ENCODE data around the gene ABCD1. TPM values are rescaled to one million over a fixed set of nuclear protein-coding genes. Genes with fewer than 3 reads are reported as not detected.

ABCD1 gene
- total RNA-seq, 1 donor from 2014 or later = 10.1 TPM

- intact Hi-C loops (cut with DNase I) = no loop called here
- DNase-seq (ENCODE audit: low spot score) (no peak), ATAC-seq (no peak)
Observed at GRCh38 chrX:153776611-153777045, 52.0 kb downstream of the ABCD1 start.

- DNase-seq (ENCODE audit: low spot score) = no peak
- ATAC-seq = no peak
- intact Hi-C loops (cut with DNase I) = no loop called here
Observed at GRCh38 chrX:153777261-153778090, 52.8 kb downstream of the ABCD1 start.

- ATAC-seq (no peak), DNase-seq (ENCODE audit: low spot score) (no peak)
- intact Hi-C loops (cut with DNase I) = no loop called here
Observed at GRCh38 chrX:153778181-153778580, 53.5 kb downstream of the ABCD1 start.

- intact Hi-C loops (cut with DNase I) = no loop called here
Observed at GRCh38 chrX:153778684-153779101, 54.0 kb downstream of the ABCD1 start.

GRCh38 chrX:153779891-153780677, 55.4 kb downstream of the ABCD1 start:
- ATAC-seq = no peak
- intact Hi-C loops (cut with DNase I) = loop anchor here (5.0 kb wide), 1 partner anchor 182 kb away; no protein-coding TSS in a partner anchor
- DNase-seq (ENCODE audit: low spot score) = no peak

More at GRCh38 chrX:153778684-153779101, 54.0 kb downstream of the ABCD1 start:
- ATAC-seq (no peak), DNase-seq (ENCODE audit: low spot score) (no peak)

GRCh38 chrX:153780678-153781427, 56.2 kb downstream of the ABCD1 start, which contains the start of gene SRPK3:
Gene SRPK3, plus strand, starts transcription at chrX:153781041. Its CDS starts 46 bp downstream, at chrX:153781087.
- no peak for ATAC-seq
- intact Hi-C loops (cut with DNase I) = loop anchor here (5.0 kb wide), 1 partner anchor 181 kb away; no protein-coding TSS in a partner anchor
- DNase-seq (ENCODE audit: low spot score) = no peak

- intact Hi-C loops (cut with DNase I) = loop anchor here (5.0 kb wide), 1 partner anchor 181 kb away; no protein-coding TSS in a partner anchor
- peak; percentile 14 for ATAC-seq
- no peak for DNase-seq (ENCODE audit: low spot score)
Observed at GRCh38 chrX:153781428-153782047, 56.9 kb downstream of the ABCD1 start.

- ATAC-seq (no peak), DNase-seq (ENCODE audit: low spot score) (no peak)
- intact Hi-C loops (cut with DNase I) = loop anchor here (5.0 kb wide), 1 partner anchor 180 kb away; no protein-coding TSS in a partner anchor
Observed at GRCh38 chrX:153782313-153782712, 57.7 kb downstream of the ABCD1 start.

- DNase-seq (ENCODE audit: low spot score) (no peak), ATAC-seq (no peak)
- intact Hi-C loops (cut with DNase I) = loop anchor here (5.0 kb wide), 1 partner anchor 179 kb away; no protein-coding TSS in a partner anchor
Observed at GRCh38 chrX:153782871-153783270, 58.2 kb downstream of the ABCD1 start.

- intact Hi-C loops (cut with DNase I) = loop anchor here (5.0 kb wide), 1 partner anchor 179 kb away; no protein-coding TSS in a partner anchor
- DNase-seq (ENCODE audit: low spot score) (no peak), ATAC-seq (no peak)
Observed at GRCh38 chrX:153783378-153784013, 58.8 kb downstream of the ABCD1 start.

- DNase-seq (ENCODE audit: low spot score) (no peak), ATAC-seq (no peak)
- intact Hi-C loops (cut with DNase I) = loop anchor here (5.0 kb wide), 1 partner anchor 178 kb away; no protein-coding TSS in a partner anchor
Observed at GRCh38 chrX:153784325-153784967, 59.8 kb downstream of the ABCD1 start.

GRCh38 chrX:153786669-153787068, 62.0 kb downstream of the ABCD1 start:
- DNase-seq (ENCODE audit: low spot score) (no peak), ATAC-seq (no peak)
- intact Hi-C loops (cut with DNase I) = no loop called here

- DNase-seq (ENCODE audit: low spot score) = no peak
- intact Hi-C loops (cut with DNase I) = no loop called here
Observed at GRCh38 chrX:153789654-153790053, 65.0 kb downstream of the ABCD1 start.

GRCh38 chrX:153791104-153791852, 66.6 kb downstream of the ABCD1 start:
- DNase-seq (ENCODE audit: low spot score) (no peak), ATAC-seq (no peak)
- intact Hi-C loops (cut with DNase I) = no loop called here

More at GRCh38 chrX:153789654-153790053, 65.0 kb downstream of the ABCD1 start:
- no peak for ATAC-seq

GRCh38 chrX:153792368-153792767, 67.7 kb downstream of the ABCD1 start:
- intact Hi-C loops (cut with DNase I) = no loop called here
- ATAC-seq (no peak), DNase-seq (ENCODE audit: low spot score) (no peak)

GRCh38 chrX:153793291-153793690, 68.6 kb downstream of the ABCD1 start:
- intact Hi-C loops (cut with DNase I) = no loop called here
- no peak for DNase-seq (ENCODE audit: low spot score)
- no peak for ATAC-seq

Data from sciatic nerve (tissue), 2 donors.